PFSK-1 (cell line): Measurements from ENCODE around the gene FAM169A.

Experiments used
- FOXP2 ChIP-seq: optimal IDR thresholded peaks from 2 replicates; pipeline ENCODE3; 2011; ENCODE audit warnings: borderline replicate concordance, control low read depth, inconsistent platforms; ENCODE audit not compliant: insufficient read depth; ENCODE audit errors: extremely low read length, extremely low read depth
- POLR2AphosphoS5 ChIP-seq: IDR thresholded peaks from 2 replicates; pipeline ENCODE4 v1.6.1; 2012; ENCODE audit warnings: low read depth, mild to moderate bottlenecking, control low read depth, low read length, moderate library complexity
- TAF1 ChIP-seq: IDR thresholded peaks from 2 replicates; pipeline ENCODE4 v1.6.1; 2012; ENCODE audit warnings: low read length, control low read depth, borderline replicate concordance; ENCODE audit not compliant: insufficient read depth
- TF ChIP-seq, protein P1 (sequence below), 2 experiments: IDR thresholded peaks; 2 replicates each; pipeline versions ENCODE4 v1.6.1 to v1.8.0; 2011 to 2012; ENCODE audit warnings: low read depth in 2 of 2, low read length in 2 of 2, control low read depth in 1 of 2, inconsistent platforms in 1 of 2, mild to moderate bottlenecking in 1 of 2, moderate library complexity in 1 of 2; ENCODE audit not compliant: insufficient read depth in 1 of 2

DNA sequence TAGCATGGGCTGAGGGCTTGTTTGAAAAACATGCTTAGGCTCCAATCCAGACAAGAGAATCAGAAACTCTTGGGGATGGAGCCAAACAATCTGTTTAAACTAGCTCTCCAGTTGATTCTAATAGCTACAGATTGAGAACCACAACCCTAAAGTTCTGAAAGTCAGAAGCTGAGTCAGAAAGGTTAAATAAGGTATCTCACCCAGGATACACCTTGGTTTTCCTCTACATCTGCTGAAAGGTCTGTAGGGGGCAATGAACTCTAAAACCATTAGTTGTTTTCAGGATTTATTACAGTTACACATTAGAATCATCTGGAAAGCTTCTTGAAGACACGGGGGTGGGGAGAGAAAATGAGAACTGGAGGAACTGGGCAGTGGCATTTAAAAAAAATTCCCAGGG lies 104.9 kb downstream of the FAM169A start:
- TF ChIP-seq, protein P1, sequence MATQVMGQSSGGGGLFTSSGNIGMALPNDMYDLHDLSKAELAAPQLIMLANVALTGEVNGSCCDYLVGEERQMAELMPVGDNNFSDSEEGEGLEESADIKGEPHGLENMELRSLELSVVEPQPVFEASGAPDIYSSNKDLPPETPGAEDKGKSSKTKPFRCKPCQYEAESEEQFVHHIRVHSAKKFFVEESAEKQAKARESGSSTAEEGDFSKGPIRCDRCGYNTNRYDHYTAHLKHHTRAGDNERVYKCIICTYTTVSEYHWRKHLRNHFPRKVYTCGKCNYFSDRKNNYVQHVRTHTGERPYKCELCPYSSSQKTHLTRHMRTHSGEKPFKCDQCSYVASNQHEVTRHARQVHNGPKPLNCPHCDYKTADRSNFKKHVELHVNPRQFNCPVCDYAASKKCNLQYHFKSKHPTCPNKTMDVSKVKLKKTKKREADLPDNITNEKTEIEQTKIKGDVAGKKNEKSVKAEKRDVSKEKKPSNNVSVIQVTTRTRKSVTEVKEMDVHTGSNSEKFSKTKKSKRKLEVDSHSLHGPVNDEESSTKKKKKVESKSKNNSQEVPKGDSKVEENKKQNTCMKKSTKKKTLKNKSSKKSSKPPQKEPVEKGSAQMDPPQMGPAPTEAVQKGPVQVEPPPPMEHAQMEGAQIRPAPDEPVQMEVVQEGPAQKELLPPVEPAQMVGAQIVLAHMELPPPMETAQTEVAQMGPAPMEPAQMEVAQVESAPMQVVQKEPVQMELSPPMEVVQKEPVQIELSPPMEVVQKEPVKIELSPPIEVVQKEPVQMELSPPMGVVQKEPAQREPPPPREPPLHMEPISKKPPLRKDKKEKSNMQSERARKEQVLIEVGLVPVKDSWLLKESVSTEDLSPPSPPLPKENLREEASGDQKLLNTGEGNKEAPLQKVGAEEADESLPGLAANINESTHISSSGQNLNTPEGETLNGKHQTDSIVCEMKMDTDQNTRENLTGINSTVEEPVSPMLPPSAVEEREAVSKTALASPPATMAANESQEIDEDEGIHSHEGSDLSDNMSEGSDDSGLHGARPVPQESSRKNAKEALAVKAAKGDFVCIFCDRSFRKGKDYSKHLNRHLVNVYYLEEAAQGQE (IDR thresholded peaks at IDR 0.05; ENCODE audit: insufficient read depth in 1 of 2, low read depth in 2 of 2, low read length in 2 of 2): no peak
- TF ChIP-seq FOXP2 (no peak), POLR2AphosphoS5 (no peak), TAF1 (no peak)
